HCT116 (cell line): ENCODE data around the gene PTDSS2. TPM values are rescaled to one million over a fixed set of nuclear protein-coding genes. Genes with fewer than 3 reads are reported as not detected.

Experiments
- ATAC-seq: fragments of 200-7000 bp; cut with Tn5 transposase; 2 replicates; pipeline ENCODE4 v1.9.1; 2020; ENCODE audit warnings: mild to moderate bottlenecking, moderate library complexity
- BruUV-seq: library from RNA; stranded (reverse); fragments of 400-500 nt; replicated peaks from 2 replicates; lab custom pipeline; 2021; lab: Mats Ljungman, UMichigan
- CTCF ChIA-PET: fragments of 300-600 bp; sonication (Branson Sonifier 250); formaldehyde crosslinking; loops from one replicate; lab custom pipeline; 2021; ENCODE audit warnings: antibody characterized with exemption; lab: Charles Lee
- POLR2A ChIA-PET: fragments of 300-600, 350-600 bp; sonication (Branson Sonifier 250); formaldehyde crosslinking; loops from one replicate; lab custom pipeline; 2021; ENCODE audit warnings: antibody characterized with exemption; lab: Charles Lee
- RAD21 ChIA-PET, 2 experiments: fragments of 300-600 bp; sonication (Branson Sonifier 250); formaldehyde crosslinking; loops; one replicate each; lab custom pipeline; 2023; ENCODE audit warnings: low total read pairs in 2 of 2; ENCODE audit not compliant: uncharacterized antibody in 2 of 2, unreplicated experiment in 2 of 2, low non-redundant PET in 1 of 2; lab: Charles Lee
- DNase-seq: peaks from one replicate; pipeline ENCODE4 v3.0.0-alpha.2; 2010; ENCODE audit warnings: low read depth, low spot score
- H2AFZ ChIP-seq: fragments of 200-600 bp; shearing (Covaris generic), sonication (generic); 2 replicates; pipeline ENCODE4 v1.6.1; 2017; ENCODE audit warnings: low read depth, mixed run types, mixed read lengths, antibody characterized with exemption, low read length; ENCODE audit not compliant: poor library complexity, severe bottlenecking
- H3K27ac ChIP-seq: 2 replicates; pipeline ENCODE4 v1.5.1; 2012; ENCODE audit warnings: low read depth, low read length
- H3K27me3 ChIP-seq: fragments of 200-600 bp; sonication (generic); 2 replicates; pipeline ENCODE4 v1.6.1; 2016; ENCODE audit warnings: mixed run types, low read length, mixed read lengths; ENCODE audit not compliant: insufficient read depth
- H3K36me3 ChIP-seq, 2 experiments: fragments of 200-500 bp in 1 of 2; fragments of 200-600 bp in 1 of 2; sonication (Bioruptor generic) in 1 of 2; sonication (generic) in 1 of 2; 2 replicates each; pipeline versions ENCODE4 v1.5.1 to v1.6.1; 2014 to 2016; ENCODE audit warnings: low read length in 2 of 2, inconsistent platforms in 1 of 2, mixed read lengths in 1 of 2, mixed run types in 1 of 2; ENCODE audit not compliant: insufficient read depth in 2 of 2, control insufficient read depth in 1 of 2
- H3K4me1 ChIP-seq, 2 experiments: fragments of 200-600 bp in 1 of 2; sonication (generic) in 1 of 2; 2 replicates each; pipeline versions ENCODE4 v1.5.1 to v1.6.1; 2012 to 2017; ENCODE audit warnings: low read length in 2 of 2, inconsistent platforms in 1 of 2, mild to moderate bottlenecking in 1 of 2, mixed read lengths in 1 of 2, mixed run types in 1 of 2, moderate library complexity in 1 of 2; ENCODE audit not compliant: insufficient read depth in 2 of 2, control insufficient read depth in 1 of 2
- H3K4me2 ChIP-seq: fragments of 200-600 bp; sonication (generic); 2 replicates; pipeline ENCODE4 v1.6.1; 2017; ENCODE audit warnings: mixed run types, low read length, mixed read lengths
- H3K4me3 ChIP-seq, 2 experiments: fragments of 200-600 bp in 1 of 2; sonication (generic) in 1 of 2; replicated peaks in 1 of 2; 2 replicates each; pipeline ENCODE4 v1.5.1; 2011 to 2016; ENCODE audit warnings: low read length in 2 of 2, control low read depth in 1 of 2, low read depth in 1 of 2, mild to moderate bottlenecking in 1 of 2, mixed read lengths in 1 of 2, mixed run types in 1 of 2
- H3K79me2 ChIP-seq: fragments of 200-600 bp; sonication (generic); 2 replicates; pipeline ENCODE4 v1.6.1; 2017; ENCODE audit warnings: mild to moderate bottlenecking, mixed run types, low read length, moderate library complexity, mixed read lengths; ENCODE audit not compliant: insufficient read depth
- H3K9ac ChIP-seq: fragments of 200-600 bp; sonication (generic); 2 replicates; pipeline ENCODE4 v1.6.1; 2016; ENCODE audit warnings: low read length, mixed read lengths
- H3K9me2 ChIP-seq: fragments of 200-600 bp; sonication (generic), shearing (Covaris generic); 2 replicates; pipeline ENCODE4 v1.6.1; 2017; ENCODE audit warnings: mixed run types, mild to moderate bottlenecking, moderate library complexity; ENCODE audit not compliant: insufficient read depth
- H3K9me3 ChIP-seq, 2 experiments: fragments of 200-500 bp in 1 of 2; fragments of 200-600 bp in 1 of 2; sonication (Bioruptor generic) in 1 of 2; sonication (generic) in 1 of 2; 2 replicates each; pipeline ENCODE4 v1.6.1; 2014 to 2017; ENCODE audit warnings: low read length in 2 of 2, mixed read lengths in 2 of 2, inconsistent platforms in 1 of 2, low read depth in 1 of 2, mild to moderate bottlenecking in 1 of 2, mixed run types in 1 of 2, moderate library complexity in 1 of 2; ENCODE audit not compliant: control insufficient read depth in 1 of 2, insufficient read depth in 1 of 2
- H4K20me1 ChIP-seq: fragments of 200-600 bp; sonication (generic), shearing (Covaris generic); 2 replicates; pipeline ENCODE4 v1.6.1; 2017; ENCODE audit warnings: mixed run types, mild to moderate bottlenecking, moderate library complexity; ENCODE audit not compliant: insufficient read depth
- ATF3 ChIP-seq: IDR thresholded peaks from 2 replicates; pipeline ENCODE4 v1.6.1; 2012
- CBX3 ChIP-seq: IDR thresholded peaks from 2 replicates; pipeline ENCODE4 v1.6.1; 2012; ENCODE audit warnings: low read depth
- CEBPB ChIP-seq: IDR thresholded peaks from 2 replicates; pipeline ENCODE4 v1.6.1; 2012; ENCODE audit warnings: low read depth
- CTCF ChIP-seq, 3 experiments: fragments of 200-600 bp in 1 of 3; sonication (generic) in 1 of 3; IDR thresholded peaks in 2 of 3; conservative IDR thresholded peaks in 1 of 3; 2 replicates each; pipeline ENCODE4 v1.5.1; 2012 to 2017; ENCODE audit warnings: low read depth in 2 of 3, low read length in 2 of 3, antibody characterized with exemption in 1 of 3, borderline replicate concordance in 1 of 3, control low read depth in 1 of 3, mild to moderate bottlenecking in 1 of 3, mixed read lengths in 1 of 3, mixed run types in 1 of 3, moderate library complexity in 1 of 3; ENCODE audit not compliant: insufficient read depth in 1 of 3
- EGR1 ChIP-seq: IDR thresholded peaks from 2 replicates; pipeline ENCODE4 v1.6.1; 2012; ENCODE audit warnings: low read depth
- EZH2 ChIP-seq: fragments of 200-600 bp; sonication (generic); IDR thresholded peaks from 2 replicates; pipeline ENCODE4 v1.6.1; 2017; ENCODE audit warnings: antibody characterized with exemption, mixed run types
- EZH2phosphoT487 ChIP-seq: fragments of 200-600 bp; IDR thresholded peaks from 2 replicates; pipeline ENCODE4 v1.6.1; 2018; ENCODE audit warnings: antibody characterized with exemption, borderline replicate concordance
- FOSL1 ChIP-seq: IDR thresholded peaks from 2 replicates; pipeline ENCODE4 v1.6.1; 2012; ENCODE audit warnings: low read depth
- MAX ChIP-seq: IDR thresholded peaks from 2 replicates; pipeline ENCODE4 v1.6.1; 2012
- POLR2A ChIP-seq: IDR thresholded peaks from 2 replicates; pipeline ENCODE4 v1.7.0; 2011; ENCODE audit warnings: borderline replicate concordance; ENCODE audit not compliant: insufficient read depth, insufficient read length; ENCODE audit errors: extremely low read depth
- POLR2AphosphoS5 ChIP-seq: IDR thresholded peaks from 2 replicates; pipeline ENCODE4 v1.6.1; 2011; ENCODE audit warnings: mild to moderate bottlenecking, low read depth, low read length, moderate library complexity
- RAD21 ChIP-seq: IDR thresholded peaks from 2 replicates; pipeline ENCODE4 v1.6.1; 2012; ENCODE audit warnings: low read depth, mild to moderate bottlenecking
- REST ChIP-seq: IDR thresholded peaks from 2 replicates; pipeline ENCODE4 v1.6.1; 2012; ENCODE audit warnings: low read depth
- SIN3A ChIP-seq: IDR thresholded peaks from 2 replicates; pipeline ENCODE4 v1.6.1; 2012; ENCODE audit warnings: low read depth
- SP1 ChIP-seq: IDR thresholded peaks from 2 replicates; pipeline ENCODE4 v1.6.1; 2012; ENCODE audit warnings: low read depth
- SRF ChIP-seq: IDR thresholded peaks from 2 replicates; pipeline ENCODE4 v1.6.1; 2012; ENCODE audit warnings: low read depth
- TCF7L2 ChIP-seq: IDR thresholded peaks from 2 replicates; pipeline ENCODE4 v1.7.0; 2011; ENCODE audit warnings: borderline replicate concordance, inconsistent platforms; ENCODE audit not compliant: insufficient read depth, insufficient read length; ENCODE audit errors: extremely low read depth
- ZBTB33 ChIP-seq: IDR thresholded peaks from 2 replicates; pipeline ENCODE4 v1.6.1; 2011; ENCODE audit warnings: mild to moderate bottlenecking, low read length, moderate library complexity; ENCODE audit not compliant: insufficient replicate concordance; ENCODE audit errors: extremely low read depth
- ZNF274 ChIP-seq: fragments of 200-500 bp; sonication (Bioruptor generic); IDR thresholded peaks from 2 replicates; pipeline ENCODE4 v1.6.1; 2014; ENCODE audit warnings: mild to moderate bottlenecking, low read depth, low read length, inconsistent platforms
- intact Hi-C: fragments of 100-400 bp; cut with micrococcal nuclease; formaldehyde crosslinking; loops from 2 replicates; pipeline ENCODE4 v1.10.0; 2022
- total RNA-seq: library from RNA; stranded (reverse); gene quantifications from one replicate; pipeline ENCODE4 v1.2.1, GENCODE V29; 2021; ENCODE audit not compliant: unreplicated experiment

The PTDSS2 gene
- total RNA-seq, 1 experiment from 2014 or later = 40.1 TPM

GRCh38 chr11:473415-473814 is 23.3 kb downstream of the PTDSS2 start:
- DNase-seq (no peak), ATAC-seq (no peak)
- Histone ChIP-seq H3K27me3 (no peaks in the 10 kb centered on the region), H3K9me2 (no peaks in the 10 kb centered on the region), H3K9me3 (no peaks in the 10 kb centered on the region), H3K79me2 (peaks cover 54% of the 10 kb centered on the region; the same call in 1 of the 2 replicates), H3K4me2 (no peak overlapping the region), H3K4me1 (no peaks in the 10 kb centered on the region), H4K20me1 (no peaks in the 10 kb centered on the region; the same call in 1 of the 2 replicates), H3K9ac (no peak overlapping the region), H3K4me3 (no peak overlapping the region), H3K27ac (no peak overlapping the region), H3K36me3 (no peaks in the 10 kb centered on the region; a peak in 1 of 4 replicates), H2AFZ (no peak overlapping the region)
- ChIA-PET POLR2A (no interaction called here), RAD21 (no interaction called here), CTCF (interaction anchor here (0.6 kb wide), 1 partner anchor 389 kb away, joined by 4 read pairs; no protein-coding TSS in a partner anchor)
- BruUV-seq = no TSS peak
- no peak for TF ChIP-seq SIN3A
- TF ChIP-seq FOSL1 = no peak
- TF ChIP-seq MAX = no peak
- TF ChIP-seq CBX3 = no peak
- TF ChIP-seq CEBPB = no peak
- no peak for TF ChIP-seq ZNF274
- no peak for TF ChIP-seq EZH2
- no peak for TF ChIP-seq ATF3
- TF ChIP-seq EGR1 = no peak
- no peak for TF ChIP-seq ZBTB33
- TF ChIP-seq SP1 = no peak
- no peak for TF ChIP-seq SRF
- no peak for TF ChIP-seq POLR2AphosphoS5
- no peak for TF ChIP-seq EZH2phosphoT487
- TF ChIP-seq REST = no peak
- no peak for TF ChIP-seq TCF7L2
- TF ChIP-seq POLR2A = no peak
- TF ChIP-seq RAD21 = no peak
- TF ChIP-seq CTCF (IDR thresholded peaks at IDR 0.05 in 2 of 3, conservative IDR thresholded peaks at IDR 0.05 in 1 of 3; ENCODE audit: borderline replicate concordance in 1 of 3, insufficient read depth in 1 of 3, low read depth in 2 of 3, low read length in 2 of 3) = no peak
- intact Hi-C loops = no loop called here
